OCI-LY3 (cell line): ENCODE measurements around the gene IRGC.

Experiments used
- H2AFZ ChIP-seq: fragments of 200-600, 300-600 bp; shearing (Covaris generic); 2 replicates; pipeline ENCODE4 v1.6.0; 2014; ENCODE audit warnings: antibody characterized with exemption, low read depth, low read length
- H3K27ac ChIP-seq: fragments of 200-600, 300-600 bp; sonication (generic); 2 replicates; pipeline ENCODE4 v1.5.1; 2014; ENCODE audit warnings: mild to moderate bottlenecking, low read length, moderate library complexity, mixed read lengths
- H3K27me3 ChIP-seq: fragments of 200-600, 300-600 bp; sonication (generic); 2 replicates; pipeline ENCODE4 v1.6.1; 2014; ENCODE audit warnings: low read depth, low read length, mixed read lengths
- H3K36me3 ChIP-seq: fragments of 200-600, 300-600 bp; sonication (generic); replicated peaks from 2 replicates; pipeline ENCODE3; 2014; ENCODE audit warnings: low read depth, low read length, mixed read lengths
- H3K4me1 ChIP-seq: fragments of 300-600, 200-600 bp; sonication (generic); 2 replicates; pipeline ENCODE4 v1.6.1; 2014; ENCODE audit warnings: low read length, mixed read lengths
- H3K4me2 ChIP-seq: fragments of 200-600, 300-600 bp; sonication (generic); 2 replicates; pipeline ENCODE4 v1.6.1; 2014; ENCODE audit warnings: low read length, mixed read lengths
- H3K4me3 ChIP-seq: fragments of 300-600, 200-600 bp; sonication (generic); 2 replicates; pipeline ENCODE4 v1.5.1; 2014; ENCODE audit warnings: antibody characterized with exemption, mild to moderate bottlenecking, low read length, moderate library complexity
- H3K79me2 ChIP-seq: fragments of 300-600, 200-600 bp; shearing (Covaris generic); 2 replicates; pipeline ENCODE4 v1.6.1; 2014; ENCODE audit warnings: mild to moderate bottlenecking, low read length, mixed read lengths
- H3K9ac ChIP-seq: fragments of 300-600, 200-600 bp; shearing (Covaris generic); 2 replicates; pipeline ENCODE4 v1.6.0; 2014; ENCODE audit warnings: mild to moderate bottlenecking, low read length, moderate library complexity
- H3K9me3 ChIP-seq: fragments of 200-600, 300-600 bp; shearing (Covaris generic); 2 replicates; pipeline ENCODE4 v1.6.1; 2014; ENCODE audit warnings: low read length, mixed read lengths; ENCODE audit not compliant: insufficient read depth
- H4K20me1 ChIP-seq: fragments of 200-600, 300-600 bp; sonication (generic); 2 replicates; pipeline ENCODE4 v1.6.1; 2016; ENCODE audit warnings: low read length, mixed read lengths; ENCODE audit not compliant: insufficient read depth
- EZH2phosphoT487 ChIP-seq: fragments of 200-600 bp; shearing (Covaris generic); IDR thresholded peaks from 2 replicates; pipeline ENCODE4 v1.6.1; 2018; ENCODE audit warnings: antibody characterized with exemption, mixed run types, low read depth
- TF ChIP-seq, protein P1 (sequence below): fragments of 200-600, 300-600 bp; sonication (generic); IDR thresholded peaks from 2 replicates; pipeline ENCODE4 v1.5.1; 2014; ENCODE audit warnings: antibody characterized with exemption, low read length, low read depth

Gene IRGC

DNA sequence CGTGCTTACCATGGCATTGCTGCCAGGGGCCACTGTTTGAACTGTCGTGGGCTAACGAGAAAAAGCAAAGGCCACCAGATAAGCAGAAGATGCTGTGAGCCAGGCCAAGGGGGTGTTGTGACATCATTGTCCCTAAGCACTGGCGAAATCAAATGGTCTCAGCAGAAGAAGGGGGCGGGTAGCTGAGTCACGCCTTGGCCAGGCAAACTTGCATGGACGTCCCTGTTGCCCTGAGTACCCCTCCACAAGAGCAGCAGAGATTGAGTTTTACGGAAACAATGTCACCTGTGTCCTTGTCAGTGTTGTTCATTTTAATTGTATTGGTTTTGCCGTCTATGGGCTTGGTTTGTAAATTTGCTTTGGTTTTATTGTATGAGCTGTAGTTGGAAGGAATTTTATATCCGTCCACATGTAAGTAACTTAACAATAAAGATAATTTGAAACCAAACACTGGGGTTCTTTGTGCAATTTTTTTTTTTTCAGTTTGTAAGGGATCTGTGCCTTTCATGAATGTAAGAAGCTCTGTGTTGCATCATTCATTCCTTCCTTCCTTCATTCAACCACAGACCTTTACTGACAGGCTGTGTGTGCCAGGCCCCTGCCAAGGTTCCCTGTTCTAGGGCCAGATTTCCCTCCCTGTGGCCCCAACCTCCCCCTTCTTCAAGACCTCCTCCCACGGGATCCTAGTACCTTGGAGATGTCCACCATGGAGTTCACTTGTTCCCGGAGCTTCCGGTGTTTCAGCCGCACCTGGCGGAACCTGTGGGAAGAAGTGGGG lies 52.6 kb downstream of the IRGC start:
- Histone ChIP-seq H3K27me3 (no peaks in the 10 kb centered on the region), H2AFZ (no peak overlapping the region), H3K79me2 (peaks cover 16% of the 10 kb centered on the region), H4K20me1 (peaks cover 22% of the 10 kb centered on the region), H3K9ac (no peak overlapping the region), H3K4me3 (no peak overlapping the region), H3K27ac (no peak overlapping the region), H3K9me3 (no peaks in the 10 kb centered on the region), H3K4me2 (no peak overlapping the region), H3K4me1 (peaks cover 45% of the 10 kb centered on the region), H3K36me3 (peaks cover 85% of the 10 kb centered on the region)
- TF ChIP-seq, protein P1, sequence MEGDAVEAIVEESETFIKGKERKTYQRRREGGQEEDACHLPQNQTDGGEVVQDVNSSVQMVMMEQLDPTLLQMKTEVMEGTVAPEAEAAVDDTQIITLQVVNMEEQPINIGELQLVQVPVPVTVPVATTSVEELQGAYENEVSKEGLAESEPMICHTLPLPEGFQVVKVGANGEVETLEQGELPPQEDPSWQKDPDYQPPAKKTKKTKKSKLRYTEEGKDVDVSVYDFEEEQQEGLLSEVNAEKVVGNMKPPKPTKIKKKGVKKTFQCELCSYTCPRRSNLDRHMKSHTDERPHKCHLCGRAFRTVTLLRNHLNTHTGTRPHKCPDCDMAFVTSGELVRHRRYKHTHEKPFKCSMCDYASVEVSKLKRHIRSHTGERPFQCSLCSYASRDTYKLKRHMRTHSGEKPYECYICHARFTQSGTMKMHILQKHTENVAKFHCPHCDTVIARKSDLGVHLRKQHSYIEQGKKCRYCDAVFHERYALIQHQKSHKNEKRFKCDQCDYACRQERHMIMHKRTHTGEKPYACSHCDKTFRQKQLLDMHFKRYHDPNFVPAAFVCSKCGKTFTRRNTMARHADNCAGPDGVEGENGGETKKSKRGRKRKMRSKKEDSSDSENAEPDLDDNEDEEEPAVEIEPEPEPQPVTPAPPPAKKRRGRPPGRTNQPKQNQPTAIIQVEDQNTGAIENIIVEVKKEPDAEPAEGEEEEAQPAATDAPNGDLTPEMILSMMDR = no peak
- no peak for TF ChIP-seq EZH2phosphoT487

DNA sequence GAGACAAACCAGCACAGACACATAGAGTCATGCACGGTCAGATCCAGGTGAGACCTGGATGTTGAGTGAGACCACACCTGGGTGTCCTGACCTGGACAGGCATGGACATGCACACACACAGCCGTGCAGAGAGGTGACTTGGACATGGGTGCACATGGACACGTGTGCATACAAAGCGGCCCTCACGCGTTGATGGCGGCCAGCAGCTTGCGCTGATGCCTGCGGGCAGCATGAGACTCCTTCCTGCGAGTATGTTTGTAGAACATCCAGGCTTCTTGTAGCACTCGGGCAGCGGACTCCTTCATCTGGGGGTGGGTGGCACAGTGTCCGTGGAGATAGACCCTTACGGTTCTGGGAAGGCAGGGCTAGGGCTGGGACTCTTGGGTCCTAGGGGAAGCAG lies 53.4 kb downstream of the IRGC start:
- no peak overlapping the region for H3K4me3 ChIP-seq
- no peak overlapping the region for H3K4me2 ChIP-seq
- peaks cover 38% of the 10 kb centered on the region for H3K4me1 ChIP-seq
- H2AFZ ChIP-seq = no peak overlapping the region
- peaks cover 24% of the 10 kb centered on the region for H3K79me2 ChIP-seq
- TF ChIP-seq, protein P1 = no peak
- no peak for TF ChIP-seq EZH2phosphoT487
- H3K27me3 ChIP-seq = no peaks in the 10 kb centered on the region
- H3K9me3 ChIP-seq = no peaks in the 10 kb centered on the region
- H3K9ac ChIP-seq = no peak overlapping the region
- H3K36me3 ChIP-seq = peaks cover 88% of the 10 kb centered on the region
- peaks cover 30% of the 10 kb centered on the region for H4K20me1 ChIP-seq
- no peak overlapping the region for H3K27ac ChIP-seq
